Neural cell (in vitro differentiated cells): ENCODE measurements around the gene CNTN4.

ENCODE experiments used
- CTCF ChIP-seq: fragments of 450-650 bp; IDR thresholded peaks from 2 replicates; pipeline ENCODE4 v1.5.1; 2014; ENCODE audit warnings: antibody characterized with exemption, mild to moderate bottlenecking, moderate library complexity; ENCODE audit not compliant: poor library complexity, severe bottlenecking
- EP300 ChIP-seq: fragments of 450-650 bp; conservative IDR thresholded peaks from 2 replicates; pipeline ENCODE4 v1.6.1; 2014; ENCODE audit warnings: antibody characterized with exemption, mild to moderate bottlenecking, moderate library complexity; ENCODE audit not compliant: poor library complexity, severe bottlenecking
- EZH2 ChIP-seq: fragments of 200-600, 300-800 bp; shearing (Covaris generic), sonication (generic); IDR thresholded peaks from 2 replicates; pipeline ENCODE4 v1.6.1; 2014; ENCODE audit warnings: antibody characterized with exemption, low read length, borderline replicate concordance, mild to moderate bottlenecking; ENCODE audit not compliant: insufficient read depth, poor library complexity, severe bottlenecking
- TAF1 ChIP-seq: IDR thresholded peaks from 2 replicates; pipeline ENCODE4 v1.6.1; 2012; ENCODE audit warnings: low read depth
- TF ChIP-seq, protein P1 (sequence below): IDR thresholded peaks from 2 replicates; pipeline ENCODE4 v1.6.1; 2012; ENCODE audit warnings: borderline replicate concordance

- no peak for TF ChIP-seq EZH2
- TF ChIP-seq, protein P1, sequence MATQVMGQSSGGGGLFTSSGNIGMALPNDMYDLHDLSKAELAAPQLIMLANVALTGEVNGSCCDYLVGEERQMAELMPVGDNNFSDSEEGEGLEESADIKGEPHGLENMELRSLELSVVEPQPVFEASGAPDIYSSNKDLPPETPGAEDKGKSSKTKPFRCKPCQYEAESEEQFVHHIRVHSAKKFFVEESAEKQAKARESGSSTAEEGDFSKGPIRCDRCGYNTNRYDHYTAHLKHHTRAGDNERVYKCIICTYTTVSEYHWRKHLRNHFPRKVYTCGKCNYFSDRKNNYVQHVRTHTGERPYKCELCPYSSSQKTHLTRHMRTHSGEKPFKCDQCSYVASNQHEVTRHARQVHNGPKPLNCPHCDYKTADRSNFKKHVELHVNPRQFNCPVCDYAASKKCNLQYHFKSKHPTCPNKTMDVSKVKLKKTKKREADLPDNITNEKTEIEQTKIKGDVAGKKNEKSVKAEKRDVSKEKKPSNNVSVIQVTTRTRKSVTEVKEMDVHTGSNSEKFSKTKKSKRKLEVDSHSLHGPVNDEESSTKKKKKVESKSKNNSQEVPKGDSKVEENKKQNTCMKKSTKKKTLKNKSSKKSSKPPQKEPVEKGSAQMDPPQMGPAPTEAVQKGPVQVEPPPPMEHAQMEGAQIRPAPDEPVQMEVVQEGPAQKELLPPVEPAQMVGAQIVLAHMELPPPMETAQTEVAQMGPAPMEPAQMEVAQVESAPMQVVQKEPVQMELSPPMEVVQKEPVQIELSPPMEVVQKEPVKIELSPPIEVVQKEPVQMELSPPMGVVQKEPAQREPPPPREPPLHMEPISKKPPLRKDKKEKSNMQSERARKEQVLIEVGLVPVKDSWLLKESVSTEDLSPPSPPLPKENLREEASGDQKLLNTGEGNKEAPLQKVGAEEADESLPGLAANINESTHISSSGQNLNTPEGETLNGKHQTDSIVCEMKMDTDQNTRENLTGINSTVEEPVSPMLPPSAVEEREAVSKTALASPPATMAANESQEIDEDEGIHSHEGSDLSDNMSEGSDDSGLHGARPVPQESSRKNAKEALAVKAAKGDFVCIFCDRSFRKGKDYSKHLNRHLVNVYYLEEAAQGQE: no peak
- TF ChIP-seq CTCF: no peak
- no peak for TF ChIP-seq TAF1
- TF ChIP-seq EP300: no peak
Observed at GRCh38 chr3:2262204-2262603, 163.5 kb downstream of the CNTN4 start.
